Stimulated activated CD4-positive, alpha-beta T cell treated with anti-CD3 and anti-CD28 coated beads, TNF-alpha, amount 100 ng/mL, for 4 hours (primary cell): Measurements from ENCODE around the gene GAPDH.
"Not testable (repeated sequence)": the region's sequence is repeated elsewhere in the genome, so short reads cannot be mapped to it uniquely, and the experiment has no call there.

ENCODE experiments used
- DNase-seq, 3 experiments: peaks; one replicate each; pipeline ENCODE4 v3.0.0-alpha.2; 2020; ENCODE audit warnings: low read depth in 3 of 3

GAPDH gene

GRCh38 chr12:6563448-6564050 is 29.2 kb downstream of the GAPDH start:
- peak in 2 of 3 experiments; percentile 44 to 51 for DNase-seq

- DNase-seq: no peak
Observed at GRCh38 chr12:6567112-6567670, 32.9 kb downstream of the GAPDH start.

DNA sequence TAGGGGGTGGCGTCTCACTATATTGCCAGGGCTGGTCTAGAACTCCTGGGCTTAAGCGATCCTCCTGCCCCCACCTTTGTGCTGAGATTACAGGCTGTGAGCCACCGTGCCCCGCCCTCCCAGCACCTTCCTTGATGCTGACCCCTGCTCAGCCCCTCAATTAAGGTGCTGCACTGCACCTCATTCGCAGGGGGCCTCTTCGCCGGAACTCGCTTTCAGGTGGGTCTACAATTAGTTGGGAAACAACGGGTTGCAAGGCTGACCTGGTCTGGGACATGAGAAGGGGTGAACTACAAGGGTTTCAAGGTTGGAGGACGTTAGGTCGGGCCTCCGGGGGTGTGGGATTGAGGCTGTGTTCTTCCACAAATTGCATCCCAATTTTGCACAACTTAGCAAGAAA is 35.0 kb downstream of the GAPDH start:
- no peak for DNase-seq

DNA sequence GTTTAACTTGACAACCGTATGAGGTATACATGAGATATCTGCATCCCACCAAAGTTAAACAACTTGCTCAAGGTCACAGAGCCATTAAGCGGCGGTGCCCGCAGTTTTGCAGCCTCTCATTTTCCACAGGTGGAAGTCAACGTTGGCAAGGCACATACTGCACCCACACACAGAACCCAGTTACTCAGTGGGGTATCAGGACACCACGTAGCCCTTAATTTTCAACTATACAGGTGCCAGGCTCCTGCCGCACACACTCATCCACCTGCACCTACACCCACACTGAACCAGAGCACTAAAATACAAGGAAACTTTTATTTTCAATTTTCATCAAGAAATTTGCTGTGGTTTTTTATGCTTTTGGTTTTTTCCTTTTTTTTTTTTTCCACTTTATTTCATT is 35.5 kb downstream of the GAPDH start:
- DNase-seq: no peak

DNA sequence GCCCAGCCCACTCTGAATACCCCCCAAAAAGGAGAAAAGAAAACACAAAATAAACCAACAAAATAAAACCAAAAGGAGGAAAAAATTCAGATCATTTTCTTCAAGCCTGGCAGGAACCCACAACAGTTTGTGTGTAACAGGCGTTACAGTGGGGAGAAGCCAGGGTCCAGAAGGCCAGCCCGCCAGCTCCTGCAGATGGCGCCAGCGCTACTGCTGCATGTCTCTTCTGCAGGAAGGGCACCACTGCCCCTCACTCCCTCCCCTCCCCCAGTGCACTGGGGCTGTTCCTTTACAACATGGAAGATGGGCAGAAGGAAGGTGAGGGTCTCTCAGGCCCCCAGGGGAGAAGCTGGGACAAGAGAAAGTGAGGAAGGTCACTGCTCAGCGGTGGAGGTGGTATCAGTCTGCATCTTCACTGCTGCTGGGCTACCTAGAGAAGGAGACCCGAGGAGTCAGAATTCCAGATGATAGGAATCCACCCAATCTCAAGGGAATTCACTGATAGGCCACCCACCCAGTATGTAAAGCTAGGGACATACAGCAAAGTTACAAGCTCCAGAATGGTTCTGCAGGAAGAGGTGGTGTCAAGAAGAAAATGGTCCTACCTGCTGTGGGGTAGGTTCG is 36.1 kb downstream of the GAPDH start:
- no peak for DNase-seq

- DNase-seq: no peak
Observed at GRCh38 chr12:6573001-6573400, 38.7 kb downstream of the GAPDH start.

DNA sequence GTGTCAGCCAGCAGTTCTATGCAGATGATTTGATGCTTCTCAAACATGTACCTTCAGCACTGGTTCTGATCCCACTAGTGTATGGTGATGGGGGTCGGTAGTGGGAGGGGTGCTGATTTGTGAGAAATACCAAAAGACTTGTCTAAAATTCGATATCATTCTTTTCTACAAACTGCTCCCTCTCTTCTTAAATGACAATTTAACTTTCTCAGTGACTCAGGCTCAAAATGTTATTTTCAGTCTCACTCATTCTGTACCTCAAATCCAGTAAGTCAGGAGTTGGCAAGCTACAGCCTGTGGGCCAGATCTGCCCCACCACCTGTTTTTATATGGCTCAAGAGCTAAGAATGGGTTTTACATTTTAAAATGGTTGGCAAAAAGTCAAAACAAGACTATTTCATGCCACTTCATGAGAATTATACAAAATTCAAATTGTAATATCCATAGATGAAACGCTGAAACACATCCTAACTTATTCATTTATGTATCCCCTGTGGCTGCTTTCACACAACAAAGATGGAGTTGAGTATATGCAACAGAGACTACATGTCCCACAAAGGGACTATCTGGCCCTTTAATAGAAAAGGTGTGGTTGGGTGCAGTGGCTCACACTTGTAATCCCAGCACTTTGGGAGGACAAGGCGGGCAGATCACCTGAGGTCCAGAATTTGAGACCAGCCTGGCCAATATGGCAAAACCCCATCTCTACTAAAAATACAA is 40.4 kb downstream of the GAPDH start:
- no peak for DNase-seq

DNA sequence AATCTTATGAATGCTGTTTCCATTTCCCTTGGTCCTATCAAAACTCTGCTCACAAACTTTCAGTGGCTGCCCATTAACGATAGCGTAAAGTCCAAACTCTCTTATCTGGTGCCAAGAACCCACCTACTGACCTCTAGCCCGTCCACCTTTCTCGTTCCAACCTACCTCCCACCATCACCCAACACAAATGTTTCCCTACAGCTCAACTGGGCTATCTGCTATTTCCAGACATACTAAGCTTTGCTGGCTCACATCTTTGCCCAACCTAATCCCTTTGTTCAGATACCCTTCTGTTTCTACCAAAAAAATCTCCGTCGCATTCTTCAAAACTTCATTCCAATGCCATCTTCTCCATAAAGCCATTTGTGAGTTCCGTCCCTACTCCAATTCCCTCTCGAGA is 41.3 kb downstream of the GAPDH start:
- no peak for DNase-seq

GRCh38 chr12:6582196-6582595 is 47.9 kb downstream of the GAPDH start:
- no peak for DNase-seq

DNA sequence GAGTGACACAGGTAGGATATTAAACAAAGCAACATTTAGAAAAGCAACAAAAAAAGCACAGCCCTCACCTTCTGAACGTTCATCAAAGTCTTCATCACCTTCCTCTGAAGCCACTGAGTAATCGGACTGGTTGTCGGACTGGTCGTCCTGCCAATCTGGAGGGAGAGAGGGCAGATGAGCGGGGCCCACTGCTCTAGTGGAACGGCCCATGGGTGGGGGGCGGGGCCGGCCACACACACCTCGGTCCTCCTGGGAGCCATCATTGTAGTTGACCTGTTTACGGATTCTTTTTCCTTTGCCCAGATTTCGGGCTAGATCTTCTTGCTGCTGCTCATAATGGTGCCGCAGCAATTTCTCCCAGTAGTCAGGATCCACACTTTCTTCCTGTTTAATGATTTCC is 48.6 kb downstream of the GAPDH start:
- DNase-seq: no peak

DNA sequence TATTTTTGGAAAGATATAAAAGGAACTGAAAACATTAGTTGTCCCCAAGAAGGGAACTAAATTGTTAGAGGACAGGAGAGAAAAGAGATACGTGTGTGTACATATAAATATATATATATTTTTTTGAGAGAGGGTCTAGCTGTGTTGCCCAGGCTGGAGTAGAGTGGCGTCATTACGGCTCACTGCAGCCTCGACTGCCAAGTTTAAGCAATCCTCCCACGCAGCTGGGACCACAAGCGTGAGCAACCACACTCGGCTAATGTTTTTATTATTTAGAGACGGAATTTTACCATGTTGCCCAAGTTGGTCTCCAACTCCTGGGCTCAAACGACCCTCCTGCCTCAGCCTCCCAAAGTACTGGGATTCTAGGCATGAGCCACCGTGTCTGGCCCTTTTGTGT is 50.0 kb downstream of the GAPDH start:
- no peak for DNase-seq

DNA sequence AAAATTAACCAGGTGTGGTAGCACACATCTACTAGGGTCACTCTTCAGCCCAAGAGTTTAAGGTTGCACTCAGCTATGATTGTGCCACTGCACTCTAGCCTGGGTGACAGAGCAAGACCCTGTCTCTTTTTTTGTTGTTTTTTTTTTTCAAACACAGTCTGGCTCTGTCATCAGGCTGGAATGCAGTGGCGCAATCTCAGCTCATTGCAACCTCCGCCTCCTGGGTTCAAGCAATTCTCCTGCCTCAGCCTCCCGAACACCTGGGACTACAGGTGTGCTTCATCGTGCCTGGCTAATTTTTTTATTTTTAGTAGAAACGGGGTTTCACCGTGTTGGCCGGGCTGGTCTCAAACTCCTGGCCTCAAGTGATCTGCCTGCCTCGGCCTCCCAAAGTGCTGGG is 52.3 kb downstream of the GAPDH start:
- not testable (repeated sequence) for DNase-seq
